Hematopoietic multipotent progenitor cell (in vitro differentiated cells): ENCODE data around the gene GPAM. TPM values are rescaled to one million over a fixed set of nuclear protein-coding genes. Genes with fewer than 3 reads are reported as not detected.

Source experiments
- DNase-seq, 3 donors: peaks; one replicate each; pipeline ENCODE4 v3.0.0-alpha.2; 2011 to 2015; ENCODE audit warnings: low read depth in 2 of 3, low spot score in 2 of 3
- total RNA-seq: library from RNA; depleted of rRNA; stranded (reverse); fragments of >200 nt; gene quantifications from one replicate; pipeline ENCODE4 v1.2.3, GENCODE V29; 2012

GPAM gene
- total RNA-seq, 1 donor: 4.0 TPM

GRCh38 chr10:112189465-112189864 lies 5.9 kb upstream of the GPAM start:
- no peak for DNase-seq

GRCh38 chr10:112187527-112187926 lies 4.0 kb upstream of the GPAM start:
- no peak for DNase-seq

- DNase-seq: no peak
Observed at GRCh38 chr10:112185959-112186358, 2.4 kb upstream of the GPAM start.

GRCh38 chr10:112184379-112184778 lies 814 bp upstream of the GPAM start:
- DNase-seq: no peak

- no peak for DNase-seq
Observed at GRCh38 chr10:112184052-112184371, 447 bp upstream of the GPAM start.

GRCh38 chr10:112182784-112183328 lies 709 bp downstream of the GPAM start:
- no peak for DNase-seq

GRCh38 chr10:112177247-112177646 lies 6.3 kb downstream of the GPAM start:
- no peak for DNase-seq

- DNase-seq: no peak
Observed at GRCh38 chr10:112176543-112176942, 7.0 kb downstream of the GPAM start.

- no peak for DNase-seq
Observed at GRCh38 chr10:112175409-112175808, 8.2 kb downstream of the GPAM start.

GRCh38 chr10:112173206-112173605 lies 10.4 kb downstream of the GPAM start:
- no peak for DNase-seq

- DNase-seq: no peak
Observed at GRCh38 chr10:112168733-112169132, 14.8 kb downstream of the GPAM start.

GRCh38 chr10:112166800-112167199 lies 16.8 kb downstream of the GPAM start:
- no peak for DNase-seq

GRCh38 chr10:112161757-112162518 lies 21.6 kb downstream of the GPAM start:
- DNase-seq: no peak

GRCh38 chr10:112160834-112161233 lies 22.7 kb downstream of the GPAM start:
- DNase-seq: no peak

- DNase-seq: no peak
Observed at GRCh38 chr10:112159469-112159868, 24.1 kb downstream of the GPAM start.

GRCh38 chr10:112151524-112152039 lies 32.0 kb downstream of the GPAM start:
- no peak for DNase-seq

- no peak for DNase-seq
Observed at GRCh38 chr10:112148331-112148730, 35.2 kb downstream of the GPAM start.

- DNase-seq: no peak
Observed at GRCh38 chr10:112146799-112147198, 36.8 kb downstream of the GPAM start.

GRCh38 chr10:112145263-112145662 lies 38.3 kb downstream of the GPAM start:
- DNase-seq: no peak

- DNase-seq: no peak
Observed at GRCh38 chr10:112143420-112143819, 40.1 kb downstream of the GPAM start.

GRCh38 chr10:112141292-112141691 lies 42.3 kb downstream of the GPAM start:
- no peak for DNase-seq
